ENCODE measurements around the gene PFKFB4. TPM values are rescaled to one million over a fixed set of nuclear protein-coding genes. Genes with fewer than 3 reads are reported as not detected.
A peak's percentile ranks its signal among the peaks of the same experiment; 100 is the strongest.

Gene PFKFB4
- total RNA-seq, 1 donor: 12.3 TPM

DNA sequence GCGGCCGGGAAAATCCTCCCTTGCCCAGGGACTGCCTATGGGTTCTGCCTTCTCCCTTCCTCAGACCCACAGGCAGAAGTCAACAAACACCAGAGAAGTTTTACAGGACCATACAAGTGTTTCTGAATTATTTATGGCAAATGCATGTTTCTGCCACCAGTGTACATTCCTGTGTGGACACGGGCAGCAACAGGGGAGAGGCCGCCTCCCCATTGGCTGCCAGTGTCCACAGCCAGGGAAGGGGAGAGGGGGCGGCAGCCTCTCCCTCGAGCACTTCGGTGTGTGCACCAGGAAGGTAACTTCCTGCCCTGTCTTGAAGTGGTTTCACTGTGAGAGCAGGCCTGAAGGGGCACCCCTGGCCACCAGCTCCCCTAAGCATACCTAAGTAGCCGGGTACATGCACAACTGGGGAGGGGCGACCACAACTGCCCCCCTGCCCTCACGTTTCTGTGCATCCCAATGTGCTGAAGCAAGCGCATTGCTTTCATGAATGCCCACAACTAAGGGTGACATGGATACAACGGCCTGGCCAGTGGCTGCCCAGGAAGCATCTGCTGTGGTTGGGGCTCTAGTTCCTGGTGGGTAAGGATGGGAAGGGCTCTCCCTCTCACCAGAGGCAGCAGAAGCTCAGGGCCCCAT is 37.8 kb downstream of the PFKFB4 start:
- no peak overlapping the region for H3K4me3 ChIP-seq (ENCODE audit: insufficient read depth, low read length)
- H3K79me2 ChIP-seq (ENCODE audit: insufficient read depth, low read length): no peaks in the 10 kb centered on the region
- TF ChIP-seq CTCF (IDR thresholded peaks at IDR 0.05; ENCODE audit: extremely low read depth, low read depth, low read length): no peak
- no peak overlapping the region for H2AFZ ChIP-seq (ENCODE audit: low read length)
- H3K4me1 ChIP-seq (ENCODE audit: insufficient read depth, low read length): no peaks in the 10 kb centered on the region
- no peaks in the 10 kb centered on the region for H3K36me3 ChIP-seq (ENCODE audit: insufficient read depth, low read length)
- H3K27me3 ChIP-seq (ENCODE audit: insufficient read depth, low read length): no peaks in the 10 kb centered on the region
- no peak overlapping the region for H3K27ac ChIP-seq (ENCODE audit: low read depth, low read length)
- peak; percentile 39 for DNase-seq (ENCODE audit: insufficient read length, low spot score, missing footprints)
- no peaks in the 10 kb centered on the region for H4K20me1 ChIP-seq (ENCODE audit: insufficient read depth, low read length)
- no peaks in the 10 kb centered on the region for H3K9me3 ChIP-seq (ENCODE audit: low read depth, low read length)
- no peak overlapping the region for H3K4me2 ChIP-seq (ENCODE audit: insufficient read depth, low read length)

DNA sequence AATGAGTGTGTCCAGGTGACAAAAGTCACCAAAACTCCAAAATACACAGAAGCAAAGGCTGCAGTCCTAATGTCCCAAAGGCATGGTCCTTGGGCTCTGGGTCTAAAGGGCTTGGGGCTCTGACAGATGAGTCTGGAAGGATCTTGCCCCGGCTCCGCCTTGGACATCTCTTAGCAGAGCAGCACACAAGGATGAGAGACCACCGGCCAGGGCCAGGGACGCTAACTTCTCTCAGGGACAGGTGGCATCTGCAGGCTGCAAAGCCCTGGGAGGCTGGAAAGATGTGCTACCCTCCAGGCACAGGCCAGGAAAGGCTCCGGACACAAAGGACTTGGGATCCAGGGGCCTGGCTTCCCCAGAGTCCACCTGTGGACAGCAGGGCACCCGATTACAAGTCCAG is 38.5 kb downstream of the PFKFB4 start:
- DNase-seq (ENCODE audit: insufficient read length, low spot score, missing footprints): peak; percentile 51
- no peaks in the 10 kb centered on the region for H3K36me3 ChIP-seq (ENCODE audit: insufficient read depth, low read length)
- H3K4me1 ChIP-seq (ENCODE audit: insufficient read depth, low read length): no peaks in the 10 kb centered on the region
- no peak overlapping the region for H2AFZ ChIP-seq (ENCODE audit: low read length)
- no peaks in the 10 kb centered on the region for H3K27me3 ChIP-seq (ENCODE audit: insufficient read depth, low read length)
- H3K4me3 ChIP-seq (ENCODE audit: insufficient read depth, low read length): no peak overlapping the region
- no peaks in the 10 kb centered on the region for H3K9me3 ChIP-seq (ENCODE audit: low read depth, low read length)
- H3K4me2 ChIP-seq (ENCODE audit: insufficient read depth, low read length): no peak overlapping the region
- TF ChIP-seq CTCF (IDR thresholded peaks at IDR 0.05; ENCODE audit: extremely low read depth, low read depth, low read length): no peak
- H3K79me2 ChIP-seq (ENCODE audit: insufficient read depth, low read length): no peaks in the 10 kb centered on the region
- H4K20me1 ChIP-seq (ENCODE audit: insufficient read depth, low read length): no peaks in the 10 kb centered on the region
- H3K27ac ChIP-seq (ENCODE audit: low read depth, low read length): no peak overlapping the region

GRCh38 chr3:48516571-48516970 is 40.0 kb downstream of the PFKFB4 start:
- Histone ChIP-seq H3K27me3 (ENCODE audit: insufficient read depth, low read length) (no peaks in the 10 kb centered on the region), H3K79me2 (ENCODE audit: insufficient read depth, low read length) (no peaks in the 10 kb centered on the region), H3K36me3 (ENCODE audit: insufficient read depth, low read length) (no peaks in the 10 kb centered on the region), H3K4me2 (ENCODE audit: insufficient read depth, low read length) (no peak overlapping the region), H4K20me1 (ENCODE audit: insufficient read depth, low read length) (no peaks in the 10 kb centered on the region), H3K27ac (ENCODE audit: low read depth, low read length) (no peak overlapping the region), H2AFZ (ENCODE audit: low read length) (no peak overlapping the region), H3K9me3 (ENCODE audit: low read depth, low read length) (no peaks in the 10 kb centered on the region), H3K4me3 (ENCODE audit: insufficient read depth, low read length) (no peak overlapping the region), H3K4me1 (ENCODE audit: insufficient read depth, low read length) (no peaks in the 10 kb centered on the region)
- TF ChIP-seq CTCF (IDR thresholded peaks at IDR 0.05; ENCODE audit: extremely low read depth, low read depth, low read length): no peak
- no peak for DNase-seq (ENCODE audit: insufficient read length, low spot score, missing footprints)

DNA sequence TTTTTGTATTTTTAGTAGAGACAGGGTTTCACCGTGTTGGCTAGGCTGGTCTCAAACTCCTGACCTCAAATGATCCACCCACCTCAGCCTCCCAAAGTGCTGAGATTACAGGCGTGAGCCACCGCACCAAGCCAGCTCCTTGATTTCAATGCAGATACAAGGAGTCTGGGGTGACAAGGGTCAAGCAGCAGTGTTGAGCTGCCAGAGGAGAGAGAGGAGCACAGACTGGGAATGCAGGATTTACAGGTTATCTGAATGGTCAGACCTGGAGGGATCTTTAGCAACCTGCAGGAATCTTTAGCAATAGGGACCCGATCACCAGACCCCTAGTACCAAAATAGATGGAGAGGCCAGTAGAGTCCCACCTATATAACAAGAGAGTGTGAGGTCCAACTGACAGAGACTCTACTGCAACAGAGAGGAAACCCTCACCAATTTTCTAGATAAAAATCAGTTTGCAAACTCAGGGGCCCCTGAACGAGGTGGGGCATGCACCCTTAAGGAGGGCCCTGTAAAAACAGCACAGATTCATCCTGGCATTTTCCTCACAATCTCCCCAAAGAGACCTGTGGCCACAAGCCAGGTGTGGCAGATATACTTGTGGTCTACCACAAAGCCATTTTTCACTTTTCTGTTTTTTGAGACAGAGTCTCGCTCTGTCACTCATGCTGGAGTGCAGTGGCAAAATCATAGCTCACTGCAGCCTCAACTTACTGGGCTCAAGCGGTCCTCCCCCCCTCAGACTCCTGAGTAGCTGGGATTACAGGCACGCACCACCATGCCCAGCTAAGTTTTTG is 42.0 kb downstream of the PFKFB4 start:
- H3K27me3 ChIP-seq (ENCODE audit: insufficient read depth, low read length): no peaks in the 10 kb centered on the region
- no peaks in the 10 kb centered on the region for H4K20me1 ChIP-seq (ENCODE audit: insufficient read depth, low read length)
- H3K27ac ChIP-seq (ENCODE audit: low read depth, low read length): no peak overlapping the region
- H3K36me3 ChIP-seq (ENCODE audit: insufficient read depth, low read length): no peaks in the 10 kb centered on the region
- TF ChIP-seq CTCF (IDR thresholded peaks at IDR 0.05; ENCODE audit: extremely low read depth, low read depth, low read length): no peak
- no peak for DNase-seq (ENCODE audit: insufficient read length, low spot score, missing footprints)
- H3K4me2 ChIP-seq (ENCODE audit: insufficient read depth, low read length): no peak overlapping the region
- H2AFZ ChIP-seq (ENCODE audit: low read length): no peak overlapping the region
- no peaks in the 10 kb centered on the region for H3K4me1 ChIP-seq (ENCODE audit: insufficient read depth, low read length)
- H3K79me2 ChIP-seq (ENCODE audit: insufficient read depth, low read length): no peaks in the 10 kb centered on the region
- H3K4me3 ChIP-seq (ENCODE audit: insufficient read depth, low read length): no peak overlapping the region
- no peaks in the 10 kb centered on the region for H3K9me3 ChIP-seq (ENCODE audit: low read depth, low read length)
